A549 treated with AZD9567 at 1 μM for 4 hours (cell line): ENCODE results near the gene NUP188. TPM values are rescaled to one million over a fixed set of nuclear protein-coding genes. Genes with fewer than 3 reads are reported as not detected.

Experiments used
- total RNA-seq: library from RNA; stranded (reverse); fragments of 200-300 nt; extraction: Qiagen RNA extraction; gene quantifications from 5 replicates; pipeline ENCODE4 v1.2.3, GENCODE V29; 2022; ENCODE audit not compliant: insufficient read depth

NUP188 gene, protein sequence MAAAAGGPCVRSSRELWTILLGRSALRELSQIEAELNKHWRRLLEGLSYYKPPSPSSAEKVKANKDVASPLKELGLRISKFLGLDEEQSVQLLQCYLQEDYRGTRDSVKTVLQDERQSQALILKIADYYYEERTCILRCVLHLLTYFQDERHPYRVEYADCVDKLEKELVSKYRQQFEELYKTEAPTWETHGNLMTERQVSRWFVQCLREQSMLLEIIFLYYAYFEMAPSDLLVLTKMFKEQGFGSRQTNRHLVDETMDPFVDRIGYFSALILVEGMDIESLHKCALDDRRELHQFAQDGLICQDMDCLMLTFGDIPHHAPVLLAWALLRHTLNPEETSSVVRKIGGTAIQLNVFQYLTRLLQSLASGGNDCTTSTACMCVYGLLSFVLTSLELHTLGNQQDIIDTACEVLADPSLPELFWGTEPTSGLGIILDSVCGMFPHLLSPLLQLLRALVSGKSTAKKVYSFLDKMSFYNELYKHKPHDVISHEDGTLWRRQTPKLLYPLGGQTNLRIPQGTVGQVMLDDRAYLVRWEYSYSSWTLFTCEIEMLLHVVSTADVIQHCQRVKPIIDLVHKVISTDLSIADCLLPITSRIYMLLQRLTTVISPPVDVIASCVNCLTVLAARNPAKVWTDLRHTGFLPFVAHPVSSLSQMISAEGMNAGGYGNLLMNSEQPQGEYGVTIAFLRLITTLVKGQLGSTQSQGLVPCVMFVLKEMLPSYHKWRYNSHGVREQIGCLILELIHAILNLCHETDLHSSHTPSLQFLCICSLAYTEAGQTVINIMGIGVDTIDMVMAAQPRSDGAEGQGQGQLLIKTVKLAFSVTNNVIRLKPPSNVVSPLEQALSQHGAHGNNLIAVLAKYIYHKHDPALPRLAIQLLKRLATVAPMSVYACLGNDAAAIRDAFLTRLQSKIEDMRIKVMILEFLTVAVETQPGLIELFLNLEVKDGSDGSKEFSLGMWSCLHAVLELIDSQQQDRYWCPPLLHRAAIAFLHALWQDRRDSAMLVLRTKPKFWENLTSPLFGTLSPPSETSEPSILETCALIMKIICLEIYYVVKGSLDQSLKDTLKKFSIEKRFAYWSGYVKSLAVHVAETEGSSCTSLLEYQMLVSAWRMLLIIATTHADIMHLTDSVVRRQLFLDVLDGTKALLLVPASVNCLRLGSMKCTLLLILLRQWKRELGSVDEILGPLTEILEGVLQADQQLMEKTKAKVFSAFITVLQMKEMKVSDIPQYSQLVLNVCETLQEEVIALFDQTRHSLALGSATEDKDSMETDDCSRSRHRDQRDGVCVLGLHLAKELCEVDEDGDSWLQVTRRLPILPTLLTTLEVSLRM (N-terminal part only)
- total RNA-seq, result 37.7 to 54.3 TPM (median 41.8 TPM) in 5 replicates

DNA sequence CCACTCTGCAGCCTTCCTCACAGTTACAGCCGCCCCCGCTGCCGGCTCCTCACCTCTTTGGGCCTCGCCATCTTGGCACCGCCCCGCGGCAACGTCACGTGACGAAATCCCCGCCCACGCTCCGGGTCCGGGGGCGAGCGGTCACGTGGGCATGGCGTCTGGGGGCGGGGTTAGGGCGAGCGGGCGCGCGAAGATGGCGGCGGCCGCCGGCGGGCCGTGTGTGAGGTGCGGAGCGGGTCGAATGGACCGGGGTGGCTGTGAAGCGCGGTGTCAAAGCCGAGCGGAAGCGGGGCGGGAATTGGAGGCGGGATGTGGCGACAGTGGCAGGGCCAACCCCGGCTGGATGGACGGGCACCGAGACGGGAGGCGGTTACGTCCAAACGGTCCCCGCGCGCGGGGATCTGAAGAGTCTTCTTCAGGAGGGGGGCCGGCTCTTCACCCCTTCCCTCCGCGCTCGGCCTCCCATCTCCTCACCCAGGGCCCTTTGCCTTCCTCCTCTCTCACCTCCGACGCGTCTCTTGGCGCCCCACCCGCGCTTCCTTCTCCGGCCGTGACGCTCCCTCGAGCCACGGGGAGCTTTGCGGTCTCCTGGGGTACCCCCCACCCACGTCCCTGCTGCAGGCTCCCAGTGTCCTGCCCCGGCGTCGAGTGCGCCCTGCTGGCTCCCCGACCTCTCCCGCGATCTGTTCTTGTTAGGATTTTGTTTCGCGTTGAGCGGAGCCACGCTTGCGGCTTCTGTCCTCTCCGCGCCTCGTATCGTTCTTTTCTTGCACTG lies at the start of gene NUP188, which contains the start of gene DOLK:
TSS of gene NUP188 (plus strand) at position 173 of the 775 bp plus-strand sequence. CDS start at position 194, 21 bp downstream.
TSS of gene DOLK (minus strand) at position 77 of the 775 bp plus-strand sequence. CDS start 300 bp downstream, outside the sequence.

DNA sequence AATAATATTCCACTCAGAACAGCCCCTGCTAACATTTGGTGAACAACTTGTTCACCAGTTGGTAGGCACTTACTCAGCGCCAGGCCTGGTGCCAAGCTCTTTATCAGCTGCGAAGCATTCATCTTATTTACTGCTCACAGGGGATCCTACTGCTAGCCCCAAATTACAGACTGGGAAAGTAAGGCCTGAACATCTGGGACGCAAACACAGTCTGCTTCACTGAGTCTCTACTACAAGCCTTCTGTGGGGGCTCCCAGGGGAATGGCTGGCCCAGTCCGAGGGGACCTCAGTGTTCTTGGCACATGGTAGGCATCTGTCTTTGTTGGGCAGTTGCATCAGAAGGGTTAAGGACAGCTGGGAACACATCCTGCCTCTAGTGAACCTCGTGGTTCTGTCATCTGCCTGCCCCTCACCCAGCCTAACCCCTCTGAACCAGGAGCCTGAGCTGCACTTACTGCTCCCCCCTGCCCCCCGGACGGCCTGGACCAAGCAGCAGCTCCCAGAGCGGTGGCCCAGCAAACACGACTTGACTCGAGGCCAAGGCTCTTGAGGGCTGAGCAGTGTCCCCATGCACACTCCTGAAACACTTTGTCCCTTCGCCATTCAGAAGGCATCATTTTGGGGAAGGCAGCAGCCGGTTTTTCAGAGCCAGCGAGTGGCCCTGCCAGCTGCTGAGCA lies 27.0 kb upstream of the NUP188 start, which contains the start of gene PHYHD1:
TSS of gene PHYHD1 (plus strand) at position 602 of the 678 bp plus-strand sequence. CDS start 1,342 bp downstream, outside the sequence.

DNA sequence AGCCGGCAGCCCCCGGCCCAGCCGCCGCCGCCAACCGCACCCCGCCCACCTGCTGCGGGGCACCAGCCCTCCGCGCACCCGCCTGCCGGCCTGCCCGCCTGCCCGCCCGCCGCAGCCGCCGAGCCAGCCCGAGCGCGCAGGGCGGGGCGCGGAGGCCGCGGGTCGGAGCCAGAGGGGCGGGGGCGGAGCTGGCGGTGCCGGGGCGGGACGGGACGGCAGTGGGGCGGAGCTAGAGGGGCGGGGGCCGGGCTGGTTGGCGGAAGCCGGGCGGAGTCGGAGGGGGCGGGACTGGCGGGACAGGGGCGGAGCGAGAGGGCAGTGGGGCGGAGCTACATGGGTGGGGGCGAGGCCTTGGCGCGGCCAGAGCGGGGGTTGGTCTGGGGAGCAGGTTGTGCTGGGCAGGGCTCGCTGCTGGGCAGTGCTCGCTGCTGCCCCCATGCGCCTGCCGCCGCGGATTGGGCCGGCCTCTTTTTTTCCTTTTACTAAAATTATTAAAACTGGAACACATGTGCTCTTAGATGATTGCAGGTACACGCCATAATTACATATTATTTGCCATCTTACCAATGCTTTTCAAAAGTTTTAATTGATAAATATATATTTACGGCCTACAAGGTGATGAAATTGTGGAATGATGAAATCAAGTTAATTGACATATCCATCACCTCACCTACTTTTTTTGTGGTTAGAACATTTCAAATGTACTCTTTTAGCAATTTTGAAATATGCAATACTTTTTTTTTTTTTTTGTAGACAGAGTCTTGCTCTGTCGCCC lies 80.9 kb downstream of the NUP188 start, which contains the start of gene SH3GLB2:
TSS of gene SH3GLB2 (minus strand) at position 140 of the 775 bp plus-strand sequence. CDS start 177 bp downstream, outside the sequence.

DNA sequence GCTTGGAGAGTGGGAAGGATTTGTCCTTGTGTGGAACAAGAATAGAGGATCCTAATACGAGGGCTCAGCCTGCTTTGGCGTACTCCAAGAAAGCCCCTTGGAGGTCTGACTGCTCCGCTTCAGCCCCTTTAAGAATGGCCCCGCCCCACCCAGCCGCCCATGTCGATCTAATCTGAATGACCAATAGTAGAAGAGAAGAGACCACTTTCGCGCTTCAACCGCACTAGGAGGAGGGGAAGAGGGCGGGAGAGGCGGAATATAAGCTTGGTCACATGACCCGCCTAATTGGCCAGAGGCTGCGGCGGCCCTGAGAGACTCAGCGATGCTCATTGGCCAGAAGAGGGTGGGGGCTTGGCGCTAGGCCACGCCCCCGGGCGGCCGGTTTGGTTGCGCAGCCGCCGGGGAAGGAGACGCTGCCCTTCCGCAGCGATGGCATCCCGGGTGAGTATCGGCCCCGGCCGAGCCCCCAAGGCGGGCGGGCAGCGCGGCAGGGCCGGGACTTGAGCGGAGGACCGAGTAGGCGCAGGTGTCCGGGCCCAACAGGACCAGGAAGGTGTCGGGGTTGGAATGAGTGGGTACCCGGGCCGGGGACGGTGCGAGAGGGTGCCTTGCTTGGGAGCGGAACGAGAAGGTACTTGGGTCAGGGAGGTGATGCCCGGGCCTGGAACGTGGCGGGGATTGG lies 88.9 kb downstream of the NUP188 start, which contains the start of gene MIGA2:
TSS of gene MIGA2 (plus strand) at position 386 of the 682 bp plus-strand sequence. CDS start 3,969 bp downstream, outside the sequence.

Other genes with a start within 250 kb of the NUP188 start
- gene PKN3, start 245.2 kb upstream of the NUP188 start, total RNA-seq, result 11.4 to 17.0 TPM (median 15.6 TPM) in 5 replicates
- 53.6 to 103 TPM (median 94.4 TPM) in 5 replicates for gene ZDHHC12, start 223.6 kb upstream of the NUP188 start, total RNA-seq
- gene ZER1, start 175.8 kb upstream of the NUP188 start, total RNA-seq, result 15.0 to 17.6 TPM (median 16.3 TPM) in 5 replicates
- gene TBC1D13, start 160.4 kb upstream of the NUP188 start, total RNA-seq, result 16.8 to 21.5 TPM (median 21.0 TPM) in 5 replicates
- 26.0 to 34.7 TPM (median 31.6 TPM) in 5 replicates for gene ENDOG, start 129.2 kb upstream of the NUP188 start, total RNA-seq
- 13.8 to 53.8 TPM (median 51.2 TPM) in 5 replicates for gene SPOUT1, start 117.9 kb upstream of the NUP188 start, total RNA-seq
- gene KYAT1, start 65.7 kb upstream of the NUP188 start, total RNA-seq, result 10.6 to 17.9 TPM (median 11.7 TPM) in 5 replicates
- gene LRRC8A, start 65.6 kb upstream of the NUP188 start, total RNA-seq, result 75.4 to 98.6 TPM (median 92.6 TPM) in 5 replicates
- gene PHYHD1, start 26.7 kb upstream of the NUP188 start, total RNA-seq, result 0.15 to 0.24 TPM in 2 of 5 replicates, not detected in the others
- 26.2 to 39.9 TPM (median 37.0 TPM) in 5 replicates for gene DOLK, start 96 bp upstream of the NUP188 start, total RNA-seq
- 42.4 to 59.2 TPM (median 56.2 TPM) in 5 replicates for gene SH3GLB2, start 80.6 kb downstream of the NUP188 start, total RNA-seq
- 11.1 to 18.2 TPM (median 16.4 TPM) in 5 replicates for gene MIGA2, start 88.9 kb downstream of the NUP188 start, total RNA-seq
- gene DOLPP1, start 133.4 kb downstream of the NUP188 start, total RNA-seq, result 19.8 to 21.8 TPM (median 20.1 TPM) in 5 replicates
- gene CRAT, start 163.1 kb downstream of the NUP188 start, total RNA-seq, result 29.3 to 31.6 TPM (median 31.5 TPM) in 5 replicates
- 105 to 132 TPM (median 120 TPM) in 5 replicates for gene PTPA, start 163.7 kb downstream of the NUP188 start, total RNA-seq
- gene IER5L, start 230.6 kb downstream of the NUP188 start, total RNA-seq, result 27.7 to 48.9 TPM (median 47.5 TPM) in 5 replicates